H1 (cell line): ENCODE measurements around the gene OR51S1. TPM values are rescaled to one million over a fixed set of nuclear protein-coding genes. Genes with fewer than 3 reads are reported as not detected.

ENCODE experiments used
- EP300 ChIP-seq, 2 experiments: IDR thresholded peaks; 1 replicate in 1 of 2; 2 replicates in 1 of 2; pipeline ENCODE4 v1.6.1; 2011 to 2012; ENCODE audit warnings: low read depth in 2 of 2, low read length in 2 of 2, mild to moderate bottlenecking in 2 of 2, borderline replicate concordance in 1 of 2, inconsistent platforms in 1 of 2, moderate library complexity in 1 of 2
- EZH2 ChIP-seq: fragments of 200-600 bp; sonication (generic); IDR thresholded peaks from 2 replicates; pipeline ENCODE4 v1.7.1; 2012; ENCODE audit warnings: low read depth, mild to moderate bottlenecking, moderate library complexity, low read length, inconsistent platforms; ENCODE audit not compliant: severe bottlenecking
- polyA plus RNA-seq, 7 experiments: library from polyadenylated mRNA; depleted of rRNA in 3 of 7; stranded (reverse) in 5 of 7; unstranded in 2 of 7; fragments of >200 nt in 5 of 7; fragments of 200-250 nt in 2 of 7; gene quantifications; 1 replicate in 5 of 7; 2 replicates in 1 of 7; 4 replicates in 1 of 7; pipeline versions ENCODE4 v1.2.1 to v1.2.3, GENCODE V29; 2011 to 2013; ENCODE audit warnings: missing spikeins in 2 of 7, mixed read lengths in 2 of 7
- total RNA-seq: library from RNA; stranded (reverse); fragmentation: NEBNext Ultra II Directional; extraction: Animal tissue kit (Norgen Biotek cat#: 25700); gene quantifications from 2 replicates; pipeline ENCODE4 v1.2.1, GENCODE V29; 2021
- TF ChIP-seq, protein P1 (sequence below): IDR thresholded peaks from 2 replicates; pipeline ENCODE4 v1.6.1; 2012; ENCODE audit warnings: low read length, inconsistent platforms

OR51S1 gene
- total and polyA plus RNA-seq, 2 of the 8 experiments (the other 6 are each of a cell fraction or from before 2014, with no cell fraction given) = not detected

DNA sequence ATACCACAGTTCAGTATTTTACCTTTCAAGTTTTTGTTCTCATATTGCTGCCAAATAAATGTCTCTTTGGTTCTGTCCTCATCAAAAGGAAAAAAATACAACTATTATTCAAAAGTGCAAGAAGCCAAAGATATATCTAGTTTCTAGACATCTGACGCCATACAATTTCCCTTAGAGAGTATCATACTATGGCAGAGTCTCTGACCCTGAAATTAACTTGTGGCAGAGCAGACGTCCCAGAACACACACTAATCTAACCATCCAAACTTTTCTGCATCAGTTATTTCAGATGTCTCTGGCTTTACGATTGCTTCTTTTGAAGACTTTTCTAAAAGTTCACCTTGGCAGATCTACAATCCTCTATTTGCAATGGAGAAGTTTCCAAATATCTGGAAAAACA, 35.4 kb upstream of the OR51S1 start (continued):
- TF ChIP-seq EP300 (IDR thresholded peaks at IDR 0.05; ENCODE audit: borderline replicate concordance in 1 of 2, low read depth in 2 of 2, low read length in 2 of 2) (no peak), EZH2 (no peak)
- TF ChIP-seq, protein P1, sequence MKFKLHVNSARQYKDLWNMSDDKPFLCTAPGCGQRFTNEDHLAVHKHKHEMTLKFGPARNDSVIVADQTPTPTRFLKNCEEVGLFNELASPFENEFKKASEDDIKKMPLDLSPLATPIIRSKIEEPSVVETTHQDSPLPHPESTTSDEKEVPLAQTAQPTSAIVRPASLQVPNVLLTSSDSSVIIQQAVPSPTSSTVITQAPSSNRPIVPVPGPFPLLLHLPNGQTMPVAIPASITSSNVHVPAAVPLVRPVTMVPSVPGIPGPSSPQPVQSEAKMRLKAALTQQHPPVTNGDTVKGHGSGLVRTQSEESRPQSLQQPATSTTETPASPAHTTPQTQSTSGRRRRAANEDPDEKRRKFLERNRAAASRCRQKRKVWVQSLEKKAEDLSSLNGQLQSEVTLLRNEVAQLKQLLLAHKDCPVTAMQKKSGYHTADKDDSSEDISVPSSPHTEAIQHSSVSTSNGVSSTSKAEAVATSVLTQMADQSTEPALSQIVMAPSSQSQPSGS = no peak
